Measurements from ENCODE around the gene CCDC160. TPM values are rescaled to one million over a fixed set of nuclear protein-coding genes. Genes with fewer than 3 reads are reported as not detected.
A peak's percentile ranks its signal among the peaks of the same experiment; 100 is the strongest.

The CCDC160 gene
- total RNA-seq: 0.17 and 0.26 TPM in 2 replicates
- 0.06 and 0.10 TPM in 2 replicates for polyA plus RNA-seq
- 0.16 and 0.24 TPM in 2 replicates for polyA plus RNA-seq (2012)
- not detected in 2 replicates for polyA minus RNA-seq (ENCODE audit: low replicate concordance)

DNA sequence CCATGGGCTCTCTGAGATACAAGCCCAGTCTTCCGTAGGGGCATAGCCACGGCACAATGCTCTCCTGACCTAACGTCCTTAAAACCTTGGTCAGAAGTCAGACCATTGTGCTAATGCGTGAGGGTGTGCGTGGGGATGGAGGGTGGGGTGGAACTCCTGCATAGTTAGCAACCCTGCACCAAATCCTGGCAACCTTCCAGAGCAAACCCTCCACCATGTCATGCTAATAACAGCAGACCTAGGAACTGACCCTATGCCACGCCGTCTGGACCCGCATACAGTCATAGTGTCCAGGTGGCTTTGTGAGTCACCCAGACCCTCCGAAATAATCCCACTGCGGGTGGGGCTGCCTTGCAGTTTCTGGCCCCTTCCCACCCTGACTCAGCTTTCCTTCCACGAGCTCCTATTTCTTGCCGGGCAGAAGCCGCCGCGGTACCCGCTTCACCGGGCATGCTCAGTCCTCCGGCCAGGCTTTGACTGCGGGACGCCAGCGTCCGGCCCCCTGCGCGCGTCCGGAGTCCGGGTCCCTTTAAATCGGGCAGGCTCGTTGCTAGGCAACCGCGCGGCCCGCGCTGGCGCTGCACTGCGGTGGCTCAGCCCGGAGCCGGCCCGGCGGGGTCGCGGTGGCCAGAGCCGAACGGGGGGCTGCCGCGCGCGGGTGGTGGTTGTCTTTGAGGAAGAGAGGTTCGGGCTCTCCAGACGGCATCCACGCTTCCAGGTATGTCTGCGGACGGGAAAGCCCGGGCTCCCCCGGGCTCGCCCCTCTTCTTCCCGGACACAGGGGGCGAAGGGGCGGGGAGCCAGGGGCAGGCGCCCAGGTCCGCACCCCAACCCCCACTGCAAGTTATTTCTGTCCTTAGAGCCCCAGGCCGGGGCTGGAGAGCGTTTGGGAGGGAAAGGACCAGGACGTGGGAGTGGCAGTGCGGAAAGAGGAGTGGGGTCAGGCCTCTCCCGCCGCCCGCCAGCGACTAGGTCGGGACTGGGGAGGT lies at the start of gene CCDC160:
CCDC160 (plus strand) TSS at position 557 of the 989 bp plus-strand sequence. CDS start 7,619 bp downstream, outside the sequence.
- H3K4me3 ChIP-seq (replicated peaks in 1 of 4; ENCODE audit: control extremely low read depth in 1 of 4, insufficient read depth in 1 of 4, low read depth in 3 of 4, low read length in 4 of 4): peak within 1 kb of the TSS; percentile 32 to 58 (median 46)

DNA sequence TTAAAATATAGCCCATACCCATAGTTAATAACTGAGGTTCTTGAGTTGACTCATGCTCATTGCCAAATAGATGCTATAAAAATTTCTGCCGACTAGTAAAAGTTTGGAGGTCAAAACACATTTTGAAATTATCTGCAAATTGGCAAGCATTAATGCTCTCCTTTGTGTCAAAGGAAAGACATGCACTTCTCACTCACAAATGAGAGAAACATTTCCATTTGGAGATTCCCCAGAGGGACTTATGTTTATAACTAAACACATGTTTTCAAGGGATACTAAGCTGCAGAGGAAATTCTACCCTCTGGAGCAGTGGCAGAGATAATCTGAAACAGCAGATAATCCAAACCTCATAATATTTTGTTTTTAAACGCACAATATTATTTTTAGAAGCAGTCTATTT lies 45.7 kb upstream of the CCDC160 start:
- no peaks in the 10 kb centered on the region for H3K27me3 ChIP-seq (ENCODE audit: control insufficient read depth, insufficient read depth, low read length)
- DNase-seq (ENCODE audit: low read depth in 2 of 2): no peak
- no peak for TF ChIP-seq EZH2 (IDR thresholded peaks at IDR 0.05; ENCODE audit: low read length, missing control alignments)
- TF ChIP-seq, protein P1, sequence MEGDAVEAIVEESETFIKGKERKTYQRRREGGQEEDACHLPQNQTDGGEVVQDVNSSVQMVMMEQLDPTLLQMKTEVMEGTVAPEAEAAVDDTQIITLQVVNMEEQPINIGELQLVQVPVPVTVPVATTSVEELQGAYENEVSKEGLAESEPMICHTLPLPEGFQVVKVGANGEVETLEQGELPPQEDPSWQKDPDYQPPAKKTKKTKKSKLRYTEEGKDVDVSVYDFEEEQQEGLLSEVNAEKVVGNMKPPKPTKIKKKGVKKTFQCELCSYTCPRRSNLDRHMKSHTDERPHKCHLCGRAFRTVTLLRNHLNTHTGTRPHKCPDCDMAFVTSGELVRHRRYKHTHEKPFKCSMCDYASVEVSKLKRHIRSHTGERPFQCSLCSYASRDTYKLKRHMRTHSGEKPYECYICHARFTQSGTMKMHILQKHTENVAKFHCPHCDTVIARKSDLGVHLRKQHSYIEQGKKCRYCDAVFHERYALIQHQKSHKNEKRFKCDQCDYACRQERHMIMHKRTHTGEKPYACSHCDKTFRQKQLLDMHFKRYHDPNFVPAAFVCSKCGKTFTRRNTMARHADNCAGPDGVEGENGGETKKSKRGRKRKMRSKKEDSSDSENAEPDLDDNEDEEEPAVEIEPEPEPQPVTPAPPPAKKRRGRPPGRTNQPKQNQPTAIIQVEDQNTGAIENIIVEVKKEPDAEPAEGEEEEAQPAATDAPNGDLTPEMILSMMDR (conservative IDR thresholded peaks at IDR 0.05 in 1 of 2, IDR thresholded peaks at IDR 0.05 in 1 of 2; ENCODE audit: low read depth in 1 of 2, low read length in 2 of 2): no peak
- no peak overlapping the region for H3K27ac ChIP-seq (ENCODE audit: insufficient read depth, low read length)
- H2AFZ ChIP-seq (ENCODE audit: low read length): no peak overlapping the region
- no peak overlapping the region for H3K4me3 ChIP-seq (replicated peaks in 1 of 4; ENCODE audit: control extremely low read depth in 1 of 4, insufficient read depth in 1 of 4, low read depth in 3 of 4, low read length in 4 of 4)
- no peaks in the 10 kb centered on the region for H3K79me2 ChIP-seq (ENCODE audit: control insufficient read depth, insufficient read depth, low read length)
- no peaks in the 10 kb centered on the region for H3K4me1 ChIP-seq (ENCODE audit: control insufficient read depth, extremely low read depth, insufficient read depth, low read length)
- no peaks in the 10 kb centered on the region for H3K36me3 ChIP-seq (ENCODE audit: control insufficient read depth, insufficient read depth, low read length)
- H3K4me2 ChIP-seq (ENCODE audit: extremely low read depth, insufficient read depth, low read length): no peak overlapping the region
- no peak overlapping the region for H3K9ac ChIP-seq (ENCODE audit: insufficient read depth, low read length)
- no peaks in the 10 kb centered on the region for H3K9me3 ChIP-seq (ENCODE audit: control insufficient read depth, insufficient read depth, low read depth, low read length)
- H4K20me1 ChIP-seq (ENCODE audit: control insufficient read depth, extremely low read depth, insufficient read depth, low read length): no peaks in the 10 kb centered on the region

More for the DNA sequence above, at the start of gene CCDC160:
- DNase-seq (ENCODE audit: low read depth in 2 of 2): peak; percentile 29 to 38
- Histone ChIP-seq H3K4me1 (ENCODE audit: control insufficient read depth, extremely low read depth, insufficient read depth, low read length) (no peaks in the 10 kb centered on the region), H3K27ac (ENCODE audit: insufficient read depth, low read length) (no peak within 1 kb of the TSS), H3K9me3 (ENCODE audit: control insufficient read depth, insufficient read depth, low read depth, low read length) (no peaks in the 10 kb centered on the region), H2AFZ (ENCODE audit: low read length) (no peak within 1 kb of the TSS), H4K20me1 (ENCODE audit: control insufficient read depth, extremely low read depth, insufficient read depth, low read length) (no peaks in the 10 kb centered on the region), H3K4me2 (ENCODE audit: extremely low read depth, insufficient read depth, low read length) (peak within 1 kb of the TSS; percentile 64), H3K9ac (ENCODE audit: insufficient read depth, low read length) (peak within 1 kb of the TSS; percentile 7), H3K79me2 (ENCODE audit: control insufficient read depth, insufficient read depth, low read length) (no peaks in the 10 kb centered on the region), H3K27me3 (ENCODE audit: control insufficient read depth, insufficient read depth, low read length) (no peaks in the 10 kb centered on the region), H3K36me3 (ENCODE audit: control insufficient read depth, insufficient read depth, low read length) (no peaks in the 10 kb centered on the region)
- TF ChIP-seq, protein P1 (conservative IDR thresholded peaks at IDR 0.05 in 1 of 2, IDR thresholded peaks at IDR 0.05 in 1 of 2; ENCODE audit: low read depth in 1 of 2, low read length in 2 of 2): no peak
- no peak for TF ChIP-seq EZH2 (IDR thresholded peaks at IDR 0.05; ENCODE audit: low read length, missing control alignments)

DNA sequence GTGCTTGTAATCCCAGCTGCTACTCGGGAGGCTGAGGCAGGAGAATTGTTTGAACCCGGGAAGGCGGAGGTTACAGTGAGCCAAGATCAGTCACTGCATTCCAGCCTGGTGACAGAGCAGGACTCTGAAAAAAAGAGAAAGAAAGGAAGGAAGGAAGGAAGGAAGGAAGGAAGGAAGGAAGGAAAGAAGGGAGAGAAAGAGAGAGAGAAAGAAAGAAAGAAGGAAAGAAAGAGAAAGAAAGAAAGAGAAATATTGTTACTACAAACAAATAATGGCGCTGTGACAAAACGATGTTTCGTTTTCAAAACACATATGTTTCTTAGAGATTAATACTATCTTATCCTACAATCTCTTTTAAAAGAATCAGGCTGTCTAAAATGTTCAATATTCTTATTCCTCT lies 42.1 kb upstream of the CCDC160 start:
- Histone ChIP-seq H3K9ac (ENCODE audit: insufficient read depth, low read length) (no peak overlapping the region), H3K36me3 (ENCODE audit: control insufficient read depth, insufficient read depth, low read length) (no peaks in the 10 kb centered on the region), H3K79me2 (ENCODE audit: control insufficient read depth, insufficient read depth, low read length) (no peaks in the 10 kb centered on the region), H3K4me2 (ENCODE audit: extremely low read depth, insufficient read depth, low read length) (no peak overlapping the region), H3K4me3 (replicated peaks in 1 of 4; ENCODE audit: control extremely low read depth in 1 of 4, insufficient read depth in 1 of 4, low read depth in 3 of 4, low read length in 4 of 4) (no peak overlapping the region), H3K4me1 (ENCODE audit: control insufficient read depth, extremely low read depth, insufficient read depth, low read length) (no peaks in the 10 kb centered on the region), H4K20me1 (ENCODE audit: control insufficient read depth, extremely low read depth, insufficient read depth, low read length) (no peaks in the 10 kb centered on the region), H3K9me3 (ENCODE audit: control insufficient read depth, insufficient read depth, low read depth, low read length) (no peaks in the 10 kb centered on the region), H3K27ac (ENCODE audit: insufficient read depth, low read length) (no peak overlapping the region), H3K27me3 (ENCODE audit: control insufficient read depth, insufficient read depth, low read length) (no peaks in the 10 kb centered on the region), H2AFZ (ENCODE audit: low read length) (no peak overlapping the region)
- no peak for DNase-seq (ENCODE audit: low read depth in 2 of 2)
- TF ChIP-seq EZH2 (IDR thresholded peaks at IDR 0.05; ENCODE audit: low read length, missing control alignments): no peak
- TF ChIP-seq, protein P1 (conservative IDR thresholded peaks at IDR 0.05 in 1 of 2, IDR thresholded peaks at IDR 0.05 in 1 of 2; ENCODE audit: low read depth in 1 of 2, low read length in 2 of 2): no peak

All from fibroblast of lung (primary cell).